GM19372 (cell line): ENCODE measurements around the gene PAQR8.
A peak's percentile ranks its signal among the peaks of the same experiment; 100 is the strongest.
"Not testable (repeated sequence)": the region's sequence is repeated elsewhere in the genome, so short reads cannot be mapped to it uniquely, and the experiment has no call there.

Experiments used
- ATAC-seq: cut with Tn5 transposase; IDR thresholded peaks from one replicate; pipeline ENCODE4 v1.9.1; 2021; ENCODE audit warnings: mild to moderate bottlenecking, low read depth, moderate library complexity; ENCODE audit not compliant: unreplicated experiment

The PAQR8 gene

DNA sequence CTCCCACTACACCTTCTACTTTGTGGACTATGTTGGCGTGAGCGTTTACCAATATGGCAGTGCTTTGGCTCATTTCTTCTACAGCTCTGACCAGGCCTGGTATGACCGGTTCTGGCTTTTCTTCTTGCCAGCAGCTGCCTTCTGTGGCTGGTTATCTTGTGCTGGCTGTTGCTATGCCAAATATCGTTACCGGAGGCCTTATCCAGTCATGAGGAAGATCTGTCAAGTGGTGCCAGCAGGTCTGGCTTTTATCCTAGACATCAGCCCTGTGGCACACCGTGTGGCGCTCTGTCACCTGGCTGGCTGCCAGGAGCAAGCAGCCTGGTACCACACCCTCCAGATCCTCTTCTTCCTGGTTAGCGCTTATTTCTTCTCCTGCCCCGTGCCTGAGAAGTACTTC, 41.7 kb downstream of the PAQR8 start:
- no peak for ATAC-seq

DNA sequence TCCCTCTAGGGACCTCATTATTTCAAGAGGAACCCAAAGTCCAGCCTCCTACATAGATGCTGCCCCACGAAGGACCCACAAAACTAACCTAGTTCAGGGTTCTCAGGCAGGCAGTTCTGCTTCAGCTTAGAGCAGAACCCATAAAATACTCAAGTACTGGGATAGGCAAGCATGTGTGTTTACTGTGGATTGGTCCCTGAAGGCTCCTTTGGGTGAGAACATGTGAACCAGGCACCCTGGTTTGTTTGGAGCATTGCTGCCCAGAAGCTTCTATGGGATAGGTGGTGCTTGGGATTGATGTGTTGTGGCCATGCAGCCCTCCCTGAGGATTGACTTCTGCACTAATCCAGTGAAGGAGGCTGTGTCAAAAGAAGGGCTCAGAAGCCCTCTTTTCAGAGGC, 43.3 kb downstream of the PAQR8 start:
- ATAC-seq, result no peak

DNA sequence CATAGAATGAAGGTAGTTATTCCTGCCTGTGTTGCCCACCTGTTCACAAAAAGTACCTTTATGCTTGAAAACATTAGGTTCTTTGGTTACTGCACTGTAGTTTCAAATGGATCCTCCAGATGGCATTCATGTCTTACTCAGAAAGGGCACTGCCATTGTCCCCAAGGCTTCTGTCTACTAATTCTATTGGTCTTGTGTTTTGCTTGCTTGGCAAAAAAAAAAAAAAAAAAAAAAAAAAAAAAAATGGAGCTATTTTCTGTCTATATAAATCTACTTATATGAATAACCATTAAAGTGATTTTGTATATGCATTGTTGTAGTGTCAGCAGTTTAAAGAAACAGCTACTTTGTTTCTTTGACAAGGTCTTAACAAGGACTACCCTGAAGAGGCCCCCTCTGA, 45.5 kb downstream of the PAQR8 start:
- ATAC-seq, result no peak

DNA sequence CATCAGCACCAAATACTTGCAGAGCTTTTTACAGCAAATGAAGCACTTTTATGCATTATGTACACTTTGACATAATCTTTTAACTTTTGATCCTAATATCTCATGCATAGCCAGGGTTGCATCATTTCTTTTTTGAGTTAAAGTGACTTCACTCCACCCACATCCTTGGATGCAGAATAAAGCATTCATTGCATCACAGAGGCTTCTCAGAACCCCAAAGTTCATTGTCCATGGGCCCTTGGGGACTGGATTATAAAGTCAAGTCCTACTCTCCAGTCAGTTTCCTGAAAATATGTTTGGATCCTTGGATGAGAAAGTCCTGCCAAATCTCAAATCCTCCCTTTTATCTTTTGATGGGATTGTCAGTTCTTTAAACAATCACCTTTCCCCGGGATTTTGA, 47.5 kb downstream of the PAQR8 start:
- no peak for ATAC-seq

DNA sequence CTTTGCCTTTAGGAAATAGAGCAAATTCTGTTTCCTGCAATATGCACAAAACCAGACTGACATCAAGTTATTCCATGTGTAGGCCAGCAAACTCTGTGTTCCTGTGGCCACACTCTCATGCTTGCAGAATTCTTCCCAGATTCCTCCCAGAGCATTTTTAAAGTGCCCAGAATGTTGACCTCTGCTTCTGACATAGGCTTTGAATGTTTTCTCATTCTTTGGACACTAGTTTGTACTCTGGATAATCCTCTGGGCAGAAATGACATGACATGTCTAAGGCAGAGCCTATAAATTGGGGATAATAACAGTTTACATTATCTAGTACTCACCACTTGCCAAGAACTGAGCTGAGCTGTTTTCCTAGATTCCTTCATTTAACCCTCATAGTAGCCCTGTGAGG, 49.0 kb downstream of the PAQR8 start:
- no peak for ATAC-seq

DNA sequence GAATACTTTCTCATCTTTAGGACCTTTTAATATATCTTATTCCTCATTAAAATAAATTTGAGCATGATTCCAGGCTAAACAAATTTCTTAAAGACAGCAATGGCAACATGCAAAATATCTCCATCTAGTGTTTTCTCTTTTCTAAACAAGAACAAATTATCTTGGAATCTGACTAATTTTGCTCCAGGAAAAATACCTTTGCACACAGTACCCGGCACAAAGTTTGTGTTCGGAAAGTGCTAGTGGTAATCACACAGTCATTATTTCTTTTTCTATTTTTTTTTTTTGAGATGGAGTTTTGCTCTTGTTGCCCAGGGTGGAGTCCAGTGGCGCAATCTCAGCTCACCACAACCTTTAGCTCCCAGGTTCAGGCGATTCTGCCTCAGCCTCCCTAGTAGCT, 50.0 kb downstream of the PAQR8 start:
- no peak for ATAC-seq

DNA sequence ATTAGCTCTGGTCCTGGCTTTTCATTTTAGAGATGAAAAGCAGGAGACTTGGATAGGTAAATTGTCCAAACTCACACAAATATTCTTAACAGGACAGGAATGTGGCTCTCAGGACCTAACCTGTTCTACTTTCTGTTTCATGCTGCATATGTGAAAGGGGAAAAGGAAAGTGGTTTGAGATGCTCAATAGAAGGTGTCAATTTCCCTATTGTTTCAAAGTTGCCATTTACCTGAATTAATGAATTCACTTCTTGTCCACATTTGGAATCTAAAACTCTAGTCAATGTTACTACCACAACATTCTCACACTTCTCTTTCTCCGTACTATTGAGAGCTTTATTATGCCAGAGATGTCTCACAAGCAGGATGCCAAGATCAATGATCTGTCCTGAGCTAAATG, 53.4 kb downstream of the PAQR8 start:
- ATAC-seq, result no peak

DNA sequence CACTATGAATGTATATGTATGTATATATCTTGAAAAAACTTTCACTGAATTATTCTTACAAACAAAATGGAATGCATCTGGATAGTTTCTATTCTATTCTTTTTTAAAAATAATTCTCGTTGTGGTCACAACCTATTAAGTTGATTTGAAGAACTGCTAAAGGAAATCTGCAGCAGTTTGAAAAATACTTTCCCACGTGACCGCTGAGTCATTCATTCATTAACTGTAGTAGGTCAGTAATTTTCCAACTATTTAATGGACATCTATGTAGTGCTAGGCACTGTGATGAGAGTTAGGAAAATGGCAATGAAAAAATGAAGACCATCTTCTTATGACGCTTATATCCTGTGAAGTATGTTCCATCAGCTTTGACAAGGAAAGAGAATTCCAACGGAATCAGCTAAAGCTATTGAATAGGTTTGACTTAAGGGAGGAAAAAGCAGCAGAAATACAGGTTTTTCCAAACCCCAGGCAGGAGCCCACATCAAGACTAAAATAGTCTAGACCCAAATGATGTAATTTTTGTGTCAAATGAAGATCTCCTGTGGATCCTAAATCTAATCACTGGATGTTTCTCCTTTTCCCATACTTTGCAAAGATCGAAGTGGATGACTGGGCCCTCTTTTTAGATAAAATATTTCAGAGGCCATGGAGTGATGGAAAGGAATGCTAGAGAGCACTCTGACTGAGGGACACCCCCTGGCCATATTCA, 54.1 kb downstream of the PAQR8 start:
- no peak for ATAC-seq

DNA sequence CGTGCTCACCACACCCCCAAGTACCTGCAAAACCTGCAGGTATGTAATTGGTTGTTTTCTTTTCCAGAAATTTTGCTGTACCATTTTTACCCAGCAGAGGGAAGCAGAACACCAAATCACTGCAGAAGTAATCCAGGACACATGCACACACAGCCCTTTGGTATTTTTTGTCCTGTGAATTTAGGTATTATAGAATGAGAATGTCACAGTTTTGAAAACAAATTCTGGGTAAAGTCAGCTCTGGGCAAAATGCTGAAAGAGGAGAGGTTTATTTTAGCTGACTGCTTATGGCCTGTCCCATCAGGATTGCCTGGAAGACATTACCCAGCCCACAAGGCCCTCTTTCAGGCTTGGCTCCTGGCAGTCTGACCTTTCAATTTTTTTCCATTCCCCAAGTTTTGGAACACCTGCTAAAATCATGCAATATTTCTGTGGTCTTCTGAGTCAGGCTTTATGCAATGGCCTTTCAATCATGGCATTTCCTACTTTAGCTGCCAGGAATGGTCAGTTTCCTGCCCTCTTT, 54.7 kb downstream of the PAQR8 start:
- ATAC-seq, result no peak

DNA sequence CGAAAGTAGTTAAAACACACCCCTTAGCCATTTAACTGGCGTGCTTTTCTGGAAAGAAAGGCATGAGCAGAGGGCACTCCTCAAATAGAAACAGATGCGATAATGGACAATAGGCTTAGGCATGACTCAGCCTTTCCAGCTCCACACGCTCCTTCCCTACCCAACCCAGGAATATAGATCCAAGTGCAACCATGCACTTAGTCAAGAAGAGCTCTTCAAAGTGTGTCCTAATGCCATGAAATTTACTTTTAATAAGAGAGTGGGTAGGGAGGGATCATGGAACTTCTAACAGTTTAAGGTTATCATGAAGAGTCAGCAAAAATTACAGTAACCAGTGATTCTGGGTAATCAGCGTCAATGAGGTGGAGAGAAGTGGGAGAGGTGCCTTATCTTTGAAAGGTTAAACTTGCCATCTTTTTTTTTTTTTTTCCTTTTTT, 55.7 kb downstream of the PAQR8 start:
- no peak for ATAC-seq

DNA sequence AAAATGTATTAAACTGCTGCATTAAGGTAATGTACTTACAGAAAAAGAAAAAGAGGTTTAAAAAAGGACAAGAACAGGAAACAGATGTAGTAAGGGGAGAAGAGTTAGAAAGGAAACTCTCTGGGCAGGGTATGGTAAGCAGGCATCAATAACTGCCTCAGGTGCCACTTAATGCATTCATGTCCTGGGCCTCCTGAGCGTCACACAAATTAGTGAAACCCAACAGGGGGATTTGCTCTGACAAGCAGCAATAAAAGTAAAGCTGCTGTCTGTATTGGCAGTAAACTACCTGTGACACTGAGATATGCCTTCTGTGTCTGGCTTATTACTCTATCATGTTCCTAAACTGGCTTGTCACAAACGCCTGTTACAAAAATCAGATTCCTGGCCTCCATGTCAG, 56.7 kb downstream of the PAQR8 start:
- ATAC-seq, result no peak

DNA sequence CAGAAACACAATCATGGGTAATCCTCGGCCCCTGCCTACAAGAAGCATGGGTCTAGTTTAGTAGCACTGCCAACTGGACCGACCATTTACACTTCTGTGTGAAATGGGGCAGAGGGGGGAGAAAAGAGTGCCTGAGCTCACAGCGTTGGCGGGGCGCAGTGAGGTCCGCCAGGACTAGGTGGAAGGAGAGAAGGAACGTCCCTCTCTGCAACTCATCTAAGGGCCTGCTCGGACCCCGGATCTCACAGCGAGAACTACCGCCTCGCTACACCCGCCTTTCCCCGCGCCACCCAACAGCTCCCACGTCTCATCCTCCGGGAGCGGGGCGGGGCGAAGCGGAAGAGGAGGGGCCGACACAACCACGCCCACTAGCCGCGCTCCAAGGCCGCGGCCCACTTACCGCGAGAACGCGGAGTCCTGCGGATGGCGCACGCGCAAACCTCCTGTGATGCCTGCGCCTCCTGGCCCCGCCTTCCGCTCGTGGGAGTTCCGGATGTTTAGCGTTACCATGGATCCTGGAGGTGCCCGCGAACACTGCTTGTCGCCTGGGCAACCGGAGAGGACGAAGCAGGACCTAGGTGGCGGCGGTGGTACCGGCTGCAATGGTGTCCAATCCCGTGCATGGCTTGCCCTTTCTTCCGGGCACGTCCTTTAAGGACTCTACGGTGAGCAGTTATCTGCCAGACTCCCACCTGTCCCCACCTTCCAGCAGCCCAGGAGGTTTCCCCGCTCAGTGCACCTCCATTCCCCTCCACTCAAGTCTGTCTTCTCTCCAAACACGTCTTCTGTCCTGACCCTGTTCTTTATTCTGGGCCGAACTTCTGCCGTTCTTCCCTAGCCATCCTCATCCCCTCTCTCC, 58.1 kb downstream of the PAQR8 start, which contains the start of gene EFHC1:
TSS of gene EFHC1 (plus strand) at position 534 of the 859 bp plus-strand sequence. CDS start at position 603, 69 bp downstream.
- peak; percentile 92 for ATAC-seq

DNA sequence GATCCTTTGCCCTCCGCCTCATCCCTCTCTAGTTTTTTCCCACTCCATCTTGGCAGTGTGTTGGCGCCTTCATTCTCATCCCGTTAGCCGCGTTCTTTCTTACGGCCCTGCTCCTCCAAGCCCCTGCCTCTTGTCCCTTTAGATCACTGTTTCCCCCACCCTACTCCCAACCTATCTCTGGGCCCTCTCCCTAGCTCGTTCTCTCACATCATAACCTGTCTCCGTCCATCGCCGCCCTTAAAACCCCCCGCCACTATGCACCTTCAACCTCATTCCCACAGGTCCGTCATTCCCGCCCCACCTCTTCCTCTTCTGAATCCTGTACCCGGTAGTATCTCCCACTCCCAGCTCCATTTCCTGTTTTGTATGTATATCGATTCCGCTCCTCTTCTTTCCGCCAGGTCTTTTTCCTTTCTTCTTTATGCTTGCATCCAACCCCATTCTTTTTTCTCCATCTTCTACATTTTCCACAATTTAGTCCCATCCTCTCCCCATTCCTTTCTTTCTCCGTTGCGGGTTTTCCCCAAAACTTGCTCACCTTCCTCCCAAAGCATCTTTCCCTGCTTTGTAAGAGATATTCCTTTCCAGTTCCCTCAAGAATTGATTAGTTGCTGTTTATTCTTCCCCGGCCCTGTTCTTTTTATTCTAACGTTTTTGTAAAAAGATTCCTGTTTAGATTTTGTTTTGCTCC, 58.9 kb downstream of the PAQR8 start:
- no peak for ATAC-seq

DNA sequence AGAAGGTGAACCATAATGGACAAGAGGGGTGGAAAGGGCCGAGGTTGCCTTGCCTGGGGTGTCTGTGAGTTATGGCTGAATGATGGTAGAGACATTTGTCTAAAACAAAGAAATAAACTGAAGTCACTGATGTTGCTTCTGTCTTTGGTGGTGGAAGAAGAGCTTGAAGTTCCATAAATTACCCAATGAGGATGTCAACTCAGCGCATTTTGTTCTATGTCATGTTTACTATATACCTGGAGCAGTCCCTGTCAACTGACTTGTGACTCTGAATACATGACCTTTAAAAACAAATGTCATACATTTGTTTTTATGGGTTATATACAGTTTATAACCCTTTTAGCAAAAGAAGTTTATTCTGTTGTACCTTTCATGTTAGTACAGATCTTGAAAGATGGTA, 60.2 kb downstream of the PAQR8 start:
- ATAC-seq, result no peak

DNA sequence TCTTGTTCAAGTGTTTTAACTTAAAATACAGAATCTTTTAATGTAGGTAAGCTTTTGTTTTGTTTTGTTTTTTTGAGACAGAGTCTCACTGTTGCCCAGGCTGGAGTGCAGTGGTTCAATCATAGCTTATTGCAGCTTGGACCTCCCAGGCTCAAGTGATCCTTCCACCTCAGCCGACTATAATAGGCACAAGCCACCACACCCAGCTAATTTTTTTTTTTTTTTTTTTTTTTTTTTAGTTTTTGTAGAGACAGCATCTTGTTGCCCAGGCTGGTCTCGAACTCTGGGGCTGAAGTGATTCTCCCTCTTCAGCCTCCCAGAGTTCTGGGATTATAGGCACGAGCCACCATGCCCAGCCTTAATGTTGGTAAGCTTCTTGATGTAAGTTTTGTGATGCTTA, 61.5 kb downstream of the PAQR8 start:
- no peak for ATAC-seq

DNA sequence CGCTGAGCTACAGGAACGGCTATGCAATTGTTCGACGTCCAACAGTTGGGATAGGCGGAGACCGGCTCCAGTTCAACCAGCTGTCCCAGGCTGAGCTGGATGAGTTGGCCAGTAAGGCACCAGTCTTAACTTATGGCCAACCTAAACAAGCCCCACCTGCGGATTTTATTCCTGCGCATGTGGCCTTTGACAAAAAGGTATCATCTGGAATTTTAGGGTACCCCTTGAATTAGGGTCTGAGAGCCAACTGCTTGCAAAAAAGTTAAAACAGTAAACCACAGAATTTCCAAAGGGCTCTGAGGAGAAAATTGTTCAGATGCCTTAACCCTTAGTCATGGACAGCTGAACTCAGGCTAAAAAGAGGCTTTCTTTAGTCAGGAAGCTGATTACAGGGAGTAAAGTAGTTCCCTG, 62.0 kb downstream of the PAQR8 start:
- ATAC-seq, result no peak

DNA sequence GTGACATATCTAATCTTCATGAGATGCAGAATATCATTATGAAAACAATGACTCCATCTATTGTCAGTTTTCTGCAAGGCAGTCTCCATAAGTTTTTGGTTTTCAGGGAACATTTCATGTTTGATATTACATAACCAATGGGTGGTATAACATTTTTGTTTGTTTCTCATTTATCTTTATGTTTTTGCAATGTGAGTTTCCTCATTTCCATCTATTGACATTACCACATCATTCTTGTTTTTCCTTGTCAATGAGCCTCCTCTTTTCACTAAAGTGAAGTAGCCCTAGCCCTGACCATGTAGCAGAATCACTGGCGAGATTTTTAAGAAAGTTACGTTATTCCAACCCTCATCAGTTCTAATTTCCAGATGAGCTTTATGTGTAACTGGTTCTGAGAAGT, 62.6 kb downstream of the PAQR8 start:
- no peak for ATAC-seq

DNA sequence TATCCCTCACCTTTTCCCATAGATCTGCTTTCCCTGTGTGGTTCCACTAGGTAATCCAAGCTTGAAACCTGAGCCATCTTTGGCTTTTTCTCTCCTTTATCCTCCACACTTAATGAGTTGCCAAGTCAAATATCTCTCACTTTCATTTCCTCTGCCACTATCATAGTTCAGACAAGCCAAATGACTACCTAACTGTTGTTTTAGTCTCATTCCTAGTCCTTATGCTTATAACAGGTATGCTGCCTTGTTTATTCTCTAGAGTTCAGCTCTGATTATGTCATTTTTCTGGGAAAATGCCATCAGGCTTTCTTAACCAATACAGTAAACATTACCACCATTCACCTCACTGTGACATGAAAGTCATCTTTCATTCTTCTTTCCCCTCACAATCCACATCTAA, 64.7 kb downstream of the PAQR8 start:
- ATAC-seq, result no peak

DNA sequence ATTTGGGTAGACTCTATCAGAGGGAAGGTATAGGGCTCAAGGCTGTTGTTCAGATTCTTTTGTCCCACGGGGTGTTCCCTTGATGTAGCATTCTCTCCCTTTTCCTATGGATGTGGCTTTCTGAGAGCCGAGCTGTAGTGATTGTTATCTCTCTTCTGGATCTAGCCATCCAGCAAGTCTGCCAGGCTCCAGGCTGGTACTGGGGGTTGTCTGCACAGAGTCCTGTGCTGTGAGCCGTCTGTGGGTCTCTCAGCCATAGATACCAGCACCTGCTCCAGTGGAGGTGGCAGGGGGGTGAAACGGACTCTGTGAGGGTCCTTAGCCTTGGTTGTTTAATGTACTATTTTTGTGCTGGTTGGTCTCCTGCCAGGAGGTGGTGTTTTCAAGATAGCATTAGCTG, 71.3 kb downstream of the PAQR8 start:
- not testable (repeated sequence) for ATAC-seq

DNA sequence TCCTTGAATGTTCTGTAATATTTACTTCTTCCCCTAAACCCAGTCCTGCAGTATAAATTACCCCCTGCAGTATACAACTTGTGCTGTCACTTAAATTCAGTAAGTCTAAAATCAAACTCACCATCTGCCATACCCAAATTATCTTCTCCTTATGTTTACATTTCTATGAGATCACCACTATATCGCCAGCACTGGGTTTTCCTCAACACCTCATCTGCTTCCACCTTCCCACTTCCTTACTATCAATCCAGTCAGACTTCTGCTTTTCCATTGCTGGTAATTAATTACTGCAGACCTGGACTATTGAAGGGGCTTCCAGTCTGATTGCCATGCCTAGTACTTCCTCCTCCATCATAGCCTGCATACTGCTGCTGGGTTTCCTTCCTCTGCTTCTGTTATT, 73.4 kb downstream of the PAQR8 start:
- ATAC-seq, result no peak

DNA sequence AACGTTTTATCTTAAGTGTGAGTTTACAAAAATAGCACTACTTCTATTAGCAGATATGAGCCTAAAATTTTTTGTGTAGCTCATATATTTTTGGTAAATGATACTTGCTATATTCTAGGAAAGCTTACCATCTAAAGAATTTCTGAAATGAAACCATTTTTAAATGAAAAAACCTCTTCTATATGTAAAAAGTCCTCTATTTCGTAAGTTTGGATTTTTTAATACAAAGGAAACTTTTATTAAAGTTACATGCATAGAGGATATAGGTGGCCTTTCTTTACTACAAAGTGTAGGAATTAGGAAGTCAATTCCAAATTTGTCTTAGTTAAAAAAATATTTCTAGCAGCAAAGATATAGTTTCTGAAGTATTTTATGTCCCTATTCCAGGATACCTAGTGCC, 77.0 kb downstream of the PAQR8 start:
- no peak for ATAC-seq
